Neutrophil (primary cell): Measurements from ENCODE around the gene CFAP410.

Experiments used
- H3K27ac ChIP-seq: fragments of 200-600 bp; sonication (generic); 2 replicates; pipeline ENCODE4 v1.5.1; 2016; ENCODE audit warnings: mild to moderate bottlenecking, moderate library complexity
- H3K27me3 ChIP-seq: fragments of 200-600 bp; sonication (generic); 2 replicates; pipeline ENCODE4 v1.6.0; 2016; ENCODE audit warnings: mild to moderate bottlenecking
- H3K36me3 ChIP-seq: fragments of 200-600 bp; sonication (generic); 2 replicates; pipeline ENCODE4 v1.5.1; 2017
- H3K4me1 ChIP-seq, 2 experiments: fragments of 200-600 bp in 1 of 2; sonication (generic) in 1 of 2; 1 replicate in 1 of 2; 2 replicates in 1 of 2; pipeline versions ENCODE4 v1.5.1 to v1.6.1; 2013 to 2016; ENCODE audit warnings: low read depth in 1 of 2, low read length in 1 of 2, mild to moderate bottlenecking in 1 of 2, moderate library complexity in 1 of 2; ENCODE audit not compliant: control insufficient read depth in 1 of 2, insufficient read depth in 1 of 2
- H3K4me3 ChIP-seq, 2 experiments: fragments of 200-600 bp in 1 of 2; sonication (generic) in 1 of 2; 1 replicate in 1 of 2; 2 replicates in 1 of 2; pipeline ENCODE4 v1.5.1; 2013 to 2016; ENCODE audit warnings: low read depth in 1 of 2, low read length in 1 of 2, mild to moderate bottlenecking in 1 of 2, moderate library complexity in 1 of 2
- H3K9me3 ChIP-seq: fragments of 200-600 bp; sonication (generic); 2 replicates; pipeline ENCODE4 v1.5.1; 2016
- CTCF ChIP-seq: fragments of 200-600 bp; sonication (generic); IDR thresholded peaks from 2 replicates; pipeline ENCODE4 v1.5.1; 2016; ENCODE audit warnings: antibody characterized with exemption

CFAP410 gene

DNA sequence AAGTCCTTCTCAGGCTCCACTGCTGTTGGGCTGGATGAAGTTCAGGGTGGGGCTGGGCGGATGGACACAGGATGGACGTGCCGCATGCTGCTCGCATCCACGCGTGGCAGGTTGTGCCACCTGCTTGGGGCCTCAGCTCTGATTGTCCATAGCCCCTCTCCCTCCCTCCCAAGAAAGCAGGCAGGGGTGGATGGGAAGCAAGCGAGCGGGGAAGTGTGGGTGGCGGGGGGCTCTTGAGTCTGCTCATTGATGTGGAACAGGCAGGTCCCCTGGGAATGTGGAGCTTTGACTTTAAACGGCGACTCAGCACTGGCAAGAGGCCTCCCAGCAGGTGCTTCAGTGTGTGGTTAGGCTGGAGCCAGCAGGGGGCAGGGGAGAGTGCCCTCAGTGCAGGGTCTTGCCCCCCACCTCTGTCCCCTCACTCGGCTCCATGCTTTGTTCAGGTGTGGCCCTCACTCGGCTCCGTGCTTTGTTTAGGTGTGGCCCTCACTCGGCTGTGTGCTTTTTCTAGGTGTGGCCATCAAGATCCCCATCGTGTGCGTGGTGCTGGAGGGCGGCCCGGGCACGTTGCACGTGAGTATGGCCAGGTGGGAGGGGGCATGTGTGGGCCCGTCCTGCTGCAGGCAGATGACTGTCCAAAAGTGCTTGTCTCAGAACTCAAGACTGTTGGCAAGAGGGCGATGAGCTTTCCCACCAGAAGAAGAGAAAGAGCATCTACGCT is 38.2 kb upstream of the CFAP410 start:
- peak; percentile 11 for TF ChIP-seq CTCF
- Histone ChIP-seq H3K4me1 (peaks cover 46 to 50% of the 10 kb centered on the region in 2 experiments), H3K4me3 (no peak overlapping the region), H3K27me3 (no peaks in the 10 kb centered on the region), H3K9me3 (no peaks in the 10 kb centered on the region), H3K27ac (peak overlapping the region; percentile 94), H3K36me3 (peaks cover 49% of the 10 kb centered on the region)

DNA sequence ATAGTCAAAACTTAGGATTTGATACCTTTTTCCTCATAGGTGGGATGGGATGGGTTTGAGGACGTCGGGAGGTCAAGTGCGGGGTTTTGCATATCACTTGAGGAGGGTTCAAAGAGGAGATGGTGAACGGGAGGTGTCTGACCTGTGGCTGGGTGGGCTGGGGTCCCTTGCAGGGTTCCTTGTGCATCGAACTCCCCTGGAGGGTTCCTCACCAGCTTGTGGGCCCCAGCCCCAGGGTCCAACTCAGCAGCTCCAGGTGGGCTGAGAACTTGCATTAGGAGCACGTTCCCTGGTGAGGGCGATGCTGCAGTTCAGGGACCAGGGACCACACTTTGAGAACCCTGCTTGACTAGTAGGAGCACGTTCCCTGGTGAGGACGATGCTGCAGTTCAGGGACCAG is 37.4 kb upstream of the CFAP410 start:
- Histone ChIP-seq H3K4me3 (no peak overlapping the region), H3K27ac (peak overlapping the region; percentile 94), H3K27me3 (no peaks in the 10 kb centered on the region), H3K4me1 (peaks cover 46 to 51% of the 10 kb centered on the region in 2 experiments), H3K9me3 (no peaks in the 10 kb centered on the region), H3K36me3 (peaks cover 48% of the 10 kb centered on the region)
- no peak for TF ChIP-seq CTCF

DNA sequence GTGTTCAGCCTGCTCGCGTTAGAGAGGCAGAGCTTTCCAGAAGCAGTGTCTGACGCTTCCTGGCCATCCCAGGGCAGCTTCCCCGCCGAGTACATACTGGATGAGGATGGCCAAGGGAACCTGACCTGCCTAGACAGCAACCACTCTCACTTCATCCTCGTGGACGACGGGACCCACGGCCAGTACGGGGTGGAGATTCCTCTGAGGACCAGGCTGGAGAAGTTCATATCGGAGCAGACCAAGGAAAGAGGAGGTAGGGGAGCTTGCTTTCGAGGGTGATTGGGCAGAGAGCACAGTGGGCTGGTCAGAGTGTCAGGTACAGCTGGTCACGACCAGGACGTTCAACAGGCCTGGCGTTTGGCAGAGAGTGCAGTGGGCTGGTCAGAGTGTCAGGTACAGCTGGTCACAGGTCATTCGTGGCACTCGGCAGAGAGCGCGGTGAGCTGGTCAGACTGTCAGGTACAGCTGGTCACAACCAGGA is 36.6 kb upstream of the CFAP410 start:
- Histone ChIP-seq H3K4me1 (peaks cover 46 to 51% of the 10 kb centered on the region in 2 experiments), H3K4me3 (peak overlapping the region; percentile 55 to 60), H3K27me3 (no peaks in the 10 kb centered on the region), H3K9me3 (no peaks in the 10 kb centered on the region), H3K27ac (peak overlapping the region; percentile 94), H3K36me3 (peaks cover 46% of the 10 kb centered on the region)
- TF ChIP-seq CTCF = no peak

DNA sequence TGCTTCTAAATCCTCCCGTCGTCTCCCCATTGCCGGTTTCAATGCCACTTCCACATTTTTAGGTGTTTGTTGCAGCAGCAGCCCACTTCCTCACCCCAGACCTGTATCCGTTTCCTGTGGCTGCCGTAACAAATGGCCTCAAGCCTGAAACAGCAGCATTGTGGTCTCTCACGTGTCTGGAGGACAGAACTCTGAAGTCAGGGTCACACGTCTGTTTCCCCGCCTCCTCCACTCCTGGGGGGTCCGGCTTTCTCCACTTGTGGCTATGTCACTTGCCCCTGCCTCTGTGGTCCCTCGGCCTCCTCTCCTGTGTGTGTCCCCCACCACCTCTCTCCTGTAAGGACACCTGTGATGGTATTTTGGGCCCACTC is 36.1 kb upstream of the CFAP410 start:
- TF ChIP-seq CTCF = peak; percentile 20
- no peaks in the 10 kb centered on the region for H3K9me3 ChIP-seq
- H3K36me3 ChIP-seq = peaks cover 45% of the 10 kb centered on the region
- peak overlapping the region; percentile 94 for H3K27ac ChIP-seq
- peak overlapping the region; percentile 55 to 60 for H3K4me3 ChIP-seq
- H3K27me3 ChIP-seq = no peaks in the 10 kb centered on the region
- peaks cover 46 to 54% of the 10 kb centered on the region in 2 experiments for H3K4me1 ChIP-seq

DNA sequence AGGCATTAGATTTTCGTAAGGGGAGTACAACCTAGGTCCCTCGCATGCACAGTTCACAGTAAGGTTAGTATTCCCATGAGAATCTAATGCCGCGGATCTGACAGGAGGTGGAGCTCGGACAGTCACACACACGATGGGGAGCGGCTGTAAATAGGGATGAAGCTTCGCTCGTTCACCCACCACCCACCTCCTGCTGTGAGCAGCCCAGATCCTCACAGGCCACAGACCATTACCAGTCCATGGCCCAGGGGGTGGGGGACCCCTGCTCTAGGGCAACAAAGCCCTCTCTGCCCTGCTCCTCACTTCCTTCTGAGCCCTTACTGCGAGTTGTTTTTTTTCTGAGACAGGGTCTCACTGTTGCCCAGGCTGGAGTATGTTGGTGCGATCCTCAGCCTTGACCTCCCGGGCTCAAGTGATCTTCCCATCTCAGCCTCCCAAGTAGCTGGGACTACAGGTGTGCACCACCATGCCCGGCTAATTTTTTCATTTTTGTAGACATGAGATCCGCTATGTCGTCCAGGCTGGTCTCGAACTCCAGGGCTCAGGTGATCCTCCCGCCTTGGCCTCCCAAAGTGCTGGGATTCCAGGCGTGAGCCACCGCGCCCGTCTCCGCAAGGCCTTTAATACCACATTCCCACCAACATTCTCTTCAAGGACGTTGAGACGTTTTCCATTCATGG is 35.6 kb upstream of the CFAP410 start:
- H3K4me3 ChIP-seq = peak overlapping the region; percentile 55 to 60
- no peak for TF ChIP-seq CTCF
- H3K27me3 ChIP-seq = no peaks in the 10 kb centered on the region
- H3K27ac ChIP-seq = peak overlapping the region; percentile 94
- no peaks in the 10 kb centered on the region for H3K9me3 ChIP-seq
- H3K4me1 ChIP-seq = peaks cover 50 to 60% of the 10 kb centered on the region in 2 experiments
- H3K36me3 ChIP-seq = peaks cover 40% of the 10 kb centered on the region
